ENCODE results near the gene CEP63.

- TF ChIP-seq POLR2AphosphoS5 (IDR thresholded peaks at IDR 0.05; ENCODE audit: low read depth): no peak
- no peak for TF ChIP-seq CTCF (conservative IDR thresholded peaks at IDR 0.05; ENCODE audit: low read depth in 2 of 2)
- TF ChIP-seq CREB1 (CRISPR knock-in tag; IDR thresholded peaks at IDR 0.05; ENCODE audit: low read depth): no peak
- TF ChIP-seq REST (IDR thresholded peaks at IDR 0.05; ENCODE audit: unreplicated experiment): no peak
- no peak for TF ChIP-seq EZH2 (IDR thresholded peaks at IDR 0.05; ENCODE audit: low read depth, unreplicated experiment)
- TF ChIP-seq EZH2phosphoT487 (IDR thresholded peaks at IDR 0.05; ENCODE audit: unreplicated experiment): no peak
- TF ChIP-seq JUNB (IDR thresholded peaks at IDR 0.05; ENCODE audit: unreplicated experiment): no peak
- no peak for TF ChIP-seq ETS1 (IDR thresholded peaks at IDR 0.05)
- no peak for TF ChIP-seq STAT1 (IDR thresholded peaks at IDR 0.05; ENCODE audit: unreplicated experiment)
- TF ChIP-seq ZNF331 (CRISPR knock-in tag; IDR thresholded peaks at IDR 0.05; ENCODE audit: low read depth): no peak
- no peak for TF ChIP-seq NANOG (IDR thresholded peaks at IDR 0.05; ENCODE audit: borderline replicate concordance)
- no peak for TF ChIP-seq ZNF114 (CRISPR knock-in tag; IDR thresholded peaks at IDR 0.05)
- no peak for TF ChIP-seq ZNF462 (CRISPR knock-in tag; IDR thresholded peaks at IDR 0.05)
Observed at GRCh38 chr3:134445636-134446035, 40.2 kb upstream of the CEP63 start.
